Fibroblast of the conjunctiva (primary cell): Measurements from ENCODE around the gene CST11.
A peak's percentile ranks its signal among the peaks of the same experiment; 100 is the strongest.

Experiments
- DNase-seq: peaks from one replicate; pipeline ENCODE4 v3.0.0-alpha.2; 2010; ENCODE audit warnings: low read depth

Gene CST11

GRCh38 chr20:23453549-23454543, 1.2 kb upstream of the CST11 start:
- no peak for DNase-seq

- no peak for DNase-seq
These were observed 654 bp downstream of the CST11 start for GRCh38 chr20:23451956-23452487.

GRCh38 chr20:23450877-23451276, 1.8 kb downstream of the CST11 start:
- DNase-seq, result no peak

- DNase-seq, result no peak
These were observed 3.3 kb downstream of the CST11 start for GRCh38 chr20:23449421-23449820.

GRCh38 chr20:23448167-23448566, 4.5 kb downstream of the CST11 start:
- DNase-seq, result no peak

- peak; percentile 5 for DNase-seq
These were observed 6.2 kb downstream of the CST11 start for GRCh38 chr20:23446505-23446904.

GRCh38 chr20:23445596-23446217, 7.0 kb downstream of the CST11 start:
- DNase-seq, result no peak

- DNase-seq, result no peak
These were observed 7.8 kb downstream of the CST11 start for GRCh38 chr20:23444859-23445258.

GRCh38 chr20:23442436-23442835, 10.2 kb downstream of the CST11 start:
- DNase-seq, result no peak

GRCh38 chr20:23441850-23442313, 10.8 kb downstream of the CST11 start:
- DNase-seq, result peak; percentile 67

- DNase-seq, result no peak
These were observed 12.7 kb downstream of the CST11 start for GRCh38 chr20:23440004-23440403.

- no peak for DNase-seq
These were observed 14.0 kb downstream of the CST11 start for GRCh38 chr20:23438661-23439060.

- no peak for DNase-seq
These were observed 15.4 kb downstream of the CST11 start for GRCh38 chr20:23437126-23437899.

GRCh38 chr20:23436681-23437080, 16.0 kb downstream of the CST11 start:
- DNase-seq, result no peak

- no peak for DNase-seq
These were observed 16.8 kb downstream of the CST11 start for GRCh38 chr20:23435626-23436539.

GRCh38 chr20:23434521-23435313, 18.0 kb downstream of the CST11 start:
- DNase-seq, result no peak

GRCh38 chr20:23433628-23434027, 19.0 kb downstream of the CST11 start:
- DNase-seq, result no peak

- no peak for DNase-seq
These were observed 27.5 kb downstream of the CST11 start for GRCh38 chr20:23425129-23425528.

- DNase-seq, result peak; percentile 77
These were observed 31.4 kb downstream of the CST11 start, which contains the start of gene NAPB for GRCh38 chr20:23420943-23421931. Gene NAPB (minus strand): TSS chr20:23421488. CDS start chr20:23421402, 86 bp downstream.
